Subcutaneous adipose tissue (tissue), 4 donors: ENCODE results near the gene TGM3. TPM values are rescaled to one million over a fixed set of nuclear protein-coding genes. Genes with fewer than 3 reads are reported as not detected.

Source experiments
- CTCF ChIP-seq: fragments of 450-650 bp; IDR thresholded peaks from one replicate; pipeline ENCODE4 v1.5.1; 2016; ENCODE audit warnings: low read depth, mild to moderate bottlenecking, control low read depth, antibody characterized with exemption, moderate library complexity
- total RNA-seq, 4 donors: library from RNA; depleted of rRNA; stranded (reverse); fragments of >200 nt; gene quantifications; one replicate each; pipeline ENCODE4 v1.1.0, GENCODE V29; 2016

Gene TGM3
- total RNA-seq, 4 donors from 2014 or later, result 0.19 TPM; not detected in 3

- no peak for TF ChIP-seq CTCF
These were observed 34.4 kb downstream of the TGM3 start for GRCh38 chr20:2330090-2330695.

- no peak for TF ChIP-seq CTCF
These were observed 35.3 kb downstream of the TGM3 start for GRCh38 chr20:2331106-2331505.

GRCh38 chr20:2331901-2332565, 36.2 kb downstream of the TGM3 start:
- no peak for TF ChIP-seq CTCF

- no peak for TF ChIP-seq CTCF
These were observed 36.9 kb downstream of the TGM3 start for GRCh38 chr20:2332711-2333110.

GRCh38 chr20:2333821-2334220, 38.0 kb downstream of the TGM3 start:
- TF ChIP-seq CTCF, result no peak

GRCh38 chr20:2335096-2335870, 39.5 kb downstream of the TGM3 start:
- no peak for TF ChIP-seq CTCF

GRCh38 chr20:2336471-2336870, 40.7 kb downstream of the TGM3 start:
- TF ChIP-seq CTCF, result no peak
